GM10248 (cell line): ENCODE data around the gene SURF1.
A peak's percentile ranks its signal among the peaks of the same experiment; 100 is the strongest.

Source experiments
- CTCF ChIA-PET: fragments of 300-600 bp; sonication (Branson Sonifier 250); formaldehyde crosslinking; extraction: SDS; loops from one replicate; lab custom pipeline; 2021; ENCODE audit warnings: antibody characterized with exemption; lab: Yijun Ruan, JAX
- POLR2A ChIA-PET: fragments of 350-650 bp; sonication (Branson Sonifier 250); formaldehyde crosslinking; extraction: SDS; loops from one replicate; lab custom pipeline; 2020; ENCODE audit warnings: antibody characterized with exemption; lab: Yijun Ruan, JAX
- DNase-seq: peaks from one replicate; pipeline ENCODE4 v3.0.0; 2012; ENCODE audit errors: extremely low spot score
- TF ChIP-seq, protein P1 (sequence below): IDR thresholded peaks from 2 replicates; pipeline ENCODE4 v1.5.1; 2012; ENCODE audit warnings: mild to moderate bottlenecking, low read depth; ENCODE audit errors: extremely low read depth, missing control alignments, control extremely low read depth

The SURF1 gene

DNA sequence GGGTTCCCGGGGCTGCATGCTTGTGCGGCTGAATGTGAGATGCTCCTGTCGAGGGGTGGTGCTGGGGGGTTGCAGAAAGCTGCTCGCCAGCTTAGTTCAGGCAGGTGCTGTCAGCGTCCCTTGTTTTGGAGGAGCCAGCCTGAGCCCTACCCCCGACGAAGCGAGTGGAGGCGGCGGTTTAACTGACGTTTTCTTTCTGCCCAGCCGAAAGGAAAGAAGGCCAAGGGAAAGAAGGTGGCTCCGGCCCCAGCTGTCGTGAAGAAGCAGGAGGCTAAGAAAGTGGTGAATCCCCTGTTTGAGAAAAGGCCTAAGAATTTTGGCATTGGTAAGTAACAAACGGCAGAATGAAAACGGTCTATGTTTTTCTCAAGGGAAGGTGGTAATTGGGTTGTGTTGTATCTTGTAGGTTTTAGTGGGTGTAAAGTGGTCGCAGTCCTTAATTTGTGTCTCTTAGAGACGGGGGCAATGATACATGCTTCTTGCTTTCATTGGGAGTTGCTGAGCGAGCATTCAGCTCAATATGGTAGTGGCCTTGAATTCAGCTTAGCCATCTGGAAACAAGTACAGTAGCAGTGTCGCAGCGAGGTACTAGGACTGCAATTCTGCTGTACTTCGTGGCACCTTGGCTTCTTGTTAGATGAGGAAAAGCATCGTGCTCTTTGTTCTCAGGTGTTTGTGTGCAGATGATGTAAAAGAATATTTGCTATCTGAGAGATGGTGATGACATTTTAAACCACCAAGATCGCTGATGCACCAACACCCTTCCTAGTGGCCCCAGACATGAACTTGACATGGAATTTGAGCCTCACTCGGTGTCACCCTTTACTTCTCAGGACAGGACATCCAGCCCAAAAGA, 7.3 kb downstream of the SURF1 start:
- POLR2A ChIA-PET = interaction anchor here (1.0 to 2.2 kb wide), 6 partner anchors 8 to 28 kb away, joined by 3 to 14 read pairs (median 8); partner anchors contain the start of genes SURF1 and SURF2
- no peak for DNase-seq
- CTCF ChIA-PET = interaction anchor here (2.4 kb wide), 1 partner anchor 23 kb away, joined by 10 read pairs; no protein-coding TSS in a partner anchor
- TF ChIP-seq, protein P1, sequence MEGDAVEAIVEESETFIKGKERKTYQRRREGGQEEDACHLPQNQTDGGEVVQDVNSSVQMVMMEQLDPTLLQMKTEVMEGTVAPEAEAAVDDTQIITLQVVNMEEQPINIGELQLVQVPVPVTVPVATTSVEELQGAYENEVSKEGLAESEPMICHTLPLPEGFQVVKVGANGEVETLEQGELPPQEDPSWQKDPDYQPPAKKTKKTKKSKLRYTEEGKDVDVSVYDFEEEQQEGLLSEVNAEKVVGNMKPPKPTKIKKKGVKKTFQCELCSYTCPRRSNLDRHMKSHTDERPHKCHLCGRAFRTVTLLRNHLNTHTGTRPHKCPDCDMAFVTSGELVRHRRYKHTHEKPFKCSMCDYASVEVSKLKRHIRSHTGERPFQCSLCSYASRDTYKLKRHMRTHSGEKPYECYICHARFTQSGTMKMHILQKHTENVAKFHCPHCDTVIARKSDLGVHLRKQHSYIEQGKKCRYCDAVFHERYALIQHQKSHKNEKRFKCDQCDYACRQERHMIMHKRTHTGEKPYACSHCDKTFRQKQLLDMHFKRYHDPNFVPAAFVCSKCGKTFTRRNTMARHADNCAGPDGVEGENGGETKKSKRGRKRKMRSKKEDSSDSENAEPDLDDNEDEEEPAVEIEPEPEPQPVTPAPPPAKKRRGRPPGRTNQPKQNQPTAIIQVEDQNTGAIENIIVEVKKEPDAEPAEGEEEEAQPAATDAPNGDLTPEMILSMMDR = no peak

DNA sequence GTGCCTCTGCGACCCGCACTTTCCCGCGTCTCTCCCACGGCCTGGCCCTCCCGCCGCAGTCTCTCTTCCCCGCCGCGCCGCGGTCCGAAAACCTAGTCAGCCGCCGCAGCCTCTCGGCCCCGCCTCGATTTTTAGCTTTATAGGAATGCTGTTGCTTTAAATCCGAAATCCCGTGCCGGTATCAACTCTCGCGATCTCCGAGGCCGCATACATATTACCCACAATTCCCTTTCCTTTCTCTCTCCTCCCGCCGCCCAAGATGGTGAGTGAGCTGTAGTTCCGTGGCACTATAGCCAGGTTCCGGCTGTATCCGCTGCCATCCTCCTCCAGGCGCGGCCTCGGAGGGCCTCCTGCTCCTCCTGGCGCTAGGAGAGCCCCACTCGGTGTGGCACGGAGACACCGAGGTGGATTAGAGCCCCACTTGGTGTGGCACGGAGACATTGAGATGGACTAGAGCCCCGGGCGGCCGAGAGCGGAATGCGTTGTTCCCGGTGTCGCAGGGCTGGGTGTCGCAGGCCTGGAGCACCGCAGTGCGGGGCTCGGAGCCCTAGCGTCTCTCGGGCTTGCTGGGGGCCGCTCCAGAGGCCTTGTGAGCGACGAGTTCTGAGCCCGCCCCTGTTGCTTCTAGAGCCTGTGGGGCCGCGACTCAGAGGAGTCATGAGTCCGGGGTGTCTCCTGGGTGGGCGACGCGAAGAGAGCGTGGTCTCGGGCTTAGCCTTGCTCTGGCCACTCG, 8.1 kb downstream of the SURF1 start, which contains the start of the genes MED22 and RPL7A:
TSS of gene MED22 (minus strand) at position 147 of the 733 bp plus-strand sequence. CDS start 1,469 bp downstream, outside the sequence.
TSS of gene RPL7A (plus strand) at position 234 of the 733 bp plus-strand sequence. CDS start at position 260, 26 bp downstream.
- CTCF ChIA-PET = no interaction called here
- POLR2A ChIA-PET = interaction anchor here (0.7 to 2.2 kb wide), 11 partner anchors 8 to 678 kb away, joined by 3 to 14 read pairs (median 4); partner anchors contain the start of genes GTF3C4, GTF3C5, STKLD1 and SURF1

DNA sequence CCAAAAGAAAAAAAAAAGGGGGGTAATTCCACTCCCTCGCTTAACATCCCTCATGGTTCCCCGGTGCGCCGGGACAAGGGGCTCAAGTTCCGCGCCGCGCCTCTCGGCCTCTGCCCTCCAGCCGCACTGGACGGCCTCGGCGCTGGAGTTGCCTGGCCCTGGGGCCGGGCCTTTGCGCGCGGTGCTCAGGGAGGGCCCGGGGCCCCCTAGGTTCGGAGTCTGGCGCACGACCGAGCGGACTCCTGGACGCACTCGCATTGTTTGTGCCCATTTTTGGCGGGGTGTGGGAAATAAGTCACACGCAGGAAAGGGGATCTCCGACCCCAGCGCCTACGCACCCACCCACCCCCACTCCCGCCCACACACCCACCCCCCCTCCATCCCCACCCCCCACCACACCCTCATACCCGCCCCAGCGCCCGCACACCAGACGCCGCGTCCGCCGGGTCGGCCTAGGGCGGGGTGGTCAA, 8.7 kb downstream of the SURF1 start:
- CTCF ChIA-PET = no interaction called here

More for the DNA sequence above, 8.1 kb downstream of the SURF1 start, which contains the start of the genes MED22 and RPL7A:
- TF ChIP-seq, protein P1 = no peak
- peak; percentile 94 for DNase-seq

DNA sequence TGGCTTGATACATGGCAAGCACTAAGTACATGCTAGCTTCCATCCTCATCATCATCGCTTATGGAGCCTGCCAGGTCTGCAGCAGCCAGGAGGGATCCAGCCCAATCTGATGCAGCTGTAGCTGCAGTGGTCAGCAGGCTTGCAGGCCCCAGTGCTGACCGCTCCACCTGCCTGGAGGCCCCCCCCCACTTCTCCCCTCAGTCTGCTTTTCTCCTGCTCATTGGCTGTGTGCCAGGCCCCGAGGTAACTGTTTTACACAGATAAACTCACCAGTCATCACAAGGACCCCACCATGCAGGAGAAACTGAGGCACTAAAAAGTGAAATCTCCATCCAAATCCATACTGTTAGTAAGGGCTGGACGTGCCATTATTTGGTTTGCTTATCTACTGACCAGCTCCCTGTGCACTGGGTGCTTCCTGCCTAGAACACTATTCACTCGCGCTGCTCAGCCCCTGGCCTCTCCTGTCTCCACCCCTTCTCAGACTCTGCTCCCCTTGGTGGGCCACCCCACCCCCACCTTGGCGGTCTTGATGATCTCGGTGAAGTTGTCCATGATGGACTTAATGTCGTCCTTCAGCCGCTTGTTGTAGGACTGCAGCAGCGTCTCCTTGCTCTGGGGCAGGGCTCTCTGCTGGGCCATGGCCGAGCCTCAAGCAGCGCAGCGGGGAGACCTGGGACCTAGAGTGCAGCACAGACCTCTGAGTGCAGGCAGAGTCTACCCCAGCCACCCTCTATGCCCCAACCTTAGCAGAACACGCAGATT, 10.1 kb downstream of the SURF1 start:
- TF ChIP-seq, protein P1 = no peak
- POLR2A ChIA-PET = interaction anchor here (0.6 to 2.2 kb wide), 2 partner anchors 11 to 14 kb away, joined by 3 to 14 read pairs; partner anchors contain the start of genes SURF1 and SURF2
- no peak for DNase-seq
- CTCF ChIA-PET = no interaction called here

More for the DNA sequence above, 8.7 kb downstream of the SURF1 start:
- POLR2A ChIA-PET = interaction anchor here (0.7 to 2.2 kb wide), 11 partner anchors 8 to 677 kb away, joined by 3 to 14 read pairs (median 4); partner anchors contain the start of genes GTF3C4, GTF3C5, STKLD1 and SURF1
- TF ChIP-seq, protein P1 = no peak
- peak; percentile 75 for DNase-seq

DNA sequence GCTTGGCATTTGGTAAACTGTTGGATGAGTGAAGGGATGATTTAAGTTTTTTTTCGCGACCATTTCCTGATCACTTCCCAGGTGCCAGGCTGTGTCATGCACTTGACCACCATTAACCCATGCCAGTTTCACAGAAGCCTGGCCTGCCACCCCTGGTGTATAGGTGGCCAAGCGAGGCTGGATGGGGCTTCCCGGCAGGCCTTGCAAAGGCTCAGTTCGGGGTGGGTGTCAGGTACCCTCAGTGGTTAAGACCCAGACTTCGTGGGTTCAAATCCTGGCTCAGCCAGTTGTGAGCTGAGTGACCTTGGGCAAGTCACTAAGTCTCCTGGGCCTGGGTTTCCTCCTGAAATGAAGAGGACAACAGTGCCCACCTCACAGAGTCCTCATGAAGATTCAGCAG, 10.7 kb downstream of the SURF1 start:
- TF ChIP-seq, protein P1 = no peak
- no peak for DNase-seq
- ChIA-PET POLR2A (no interaction called here), CTCF (no interaction called here)
